Renal cortical epithelial cell (primary cell): Measurements from ENCODE around the gene SLC24A3. TPM values are rescaled to one million over a fixed set of nuclear protein-coding genes. Genes with fewer than 3 reads are reported as not detected.
A peak's percentile ranks its signal among the peaks of the same experiment; 100 is the strongest.

ENCODE experiments used
- DNase-seq: peaks from one replicate; pipeline ENCODE4 v3.0.0-alpha.2; 2011; ENCODE audit warnings: low read depth
- total RNA-seq: library from RNA; depleted of rRNA; stranded (reverse); fragments of >200 nt; gene quantifications from 2 replicates; pipeline ENCODE4 v1.2.3, GENCODE V29; 2014

Gene SLC24A3
- total RNA-seq, 1 donor from 2014 or later: 0.10 TPM

DNA sequence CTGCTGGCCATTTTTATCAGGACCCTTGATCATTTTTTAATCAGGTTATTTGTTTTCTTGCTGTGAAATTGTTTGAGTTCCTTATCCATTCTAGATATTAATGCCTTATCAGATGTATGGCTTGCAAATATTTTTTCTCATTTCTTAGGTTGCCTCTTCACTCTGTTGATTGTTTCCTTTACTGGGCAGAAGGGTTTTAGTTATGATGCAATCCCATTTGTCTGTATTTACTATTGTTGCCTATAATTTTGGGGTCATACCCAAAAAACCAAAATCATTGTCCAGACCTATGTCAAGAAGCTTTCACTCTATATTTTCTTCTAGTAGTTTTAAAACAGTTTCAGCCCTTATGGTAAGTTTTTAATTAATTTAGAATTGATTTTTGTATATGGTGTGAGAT is 172.5 kb downstream of the SLC24A3 start:
- DNase-seq: no peak

DNA sequence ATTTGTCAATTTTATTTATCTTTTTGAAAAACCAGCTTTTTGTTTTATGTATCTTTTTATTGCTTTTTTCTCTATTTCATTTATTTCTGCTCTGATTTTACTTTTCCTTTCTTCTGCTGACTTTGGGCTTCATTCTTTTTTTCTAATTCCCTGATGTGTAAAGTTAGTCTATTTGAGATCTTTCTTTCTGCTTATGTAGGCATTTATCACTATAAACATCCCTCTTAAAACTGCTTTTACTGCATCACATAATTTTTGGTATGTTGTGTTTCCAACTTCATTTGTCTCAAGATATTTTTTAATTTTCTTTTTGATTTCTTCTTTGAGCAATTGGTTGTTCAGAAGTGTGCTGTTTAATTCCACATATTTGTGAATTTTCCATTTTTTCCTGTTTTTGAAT is 174.8 kb downstream of the SLC24A3 start:
- no peak for DNase-seq

DNA sequence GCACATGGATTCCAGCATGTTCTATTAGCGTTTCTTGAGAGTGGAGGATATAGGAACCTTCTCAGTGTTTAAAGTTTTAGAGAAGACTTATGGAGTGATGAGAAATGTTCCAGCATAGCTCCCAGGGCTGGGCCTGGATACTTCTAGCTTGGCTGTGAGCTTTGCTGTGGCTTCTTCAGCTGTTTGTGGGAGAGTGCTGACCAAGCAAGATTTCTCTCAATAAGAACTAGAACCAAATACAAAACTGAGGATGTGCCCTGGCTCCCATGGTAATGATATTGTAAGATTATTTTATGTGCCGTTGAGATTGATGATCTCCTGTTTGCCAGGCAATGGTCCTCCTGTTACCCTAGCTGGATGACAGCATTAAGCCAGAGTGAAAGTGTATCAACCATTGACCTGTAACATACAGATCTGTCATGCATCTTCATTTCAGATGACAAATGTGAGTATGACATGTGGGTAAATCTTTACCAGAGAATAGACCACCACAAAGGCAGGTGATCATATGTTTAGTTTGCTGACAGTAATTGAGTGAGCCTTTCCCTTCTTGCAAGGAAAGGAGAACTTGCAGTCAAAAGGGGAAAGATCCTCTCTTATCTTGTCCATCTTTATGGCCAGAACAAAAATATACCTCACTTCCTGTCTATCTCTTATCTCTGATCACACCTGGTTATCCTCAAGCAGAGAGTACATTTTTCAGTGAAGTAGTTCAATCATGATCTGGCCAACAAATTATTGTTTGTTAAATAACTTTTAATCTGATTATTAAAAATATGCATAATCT is 180.1 kb downstream of the SLC24A3 start:
- DNase-seq: no peak

DNA sequence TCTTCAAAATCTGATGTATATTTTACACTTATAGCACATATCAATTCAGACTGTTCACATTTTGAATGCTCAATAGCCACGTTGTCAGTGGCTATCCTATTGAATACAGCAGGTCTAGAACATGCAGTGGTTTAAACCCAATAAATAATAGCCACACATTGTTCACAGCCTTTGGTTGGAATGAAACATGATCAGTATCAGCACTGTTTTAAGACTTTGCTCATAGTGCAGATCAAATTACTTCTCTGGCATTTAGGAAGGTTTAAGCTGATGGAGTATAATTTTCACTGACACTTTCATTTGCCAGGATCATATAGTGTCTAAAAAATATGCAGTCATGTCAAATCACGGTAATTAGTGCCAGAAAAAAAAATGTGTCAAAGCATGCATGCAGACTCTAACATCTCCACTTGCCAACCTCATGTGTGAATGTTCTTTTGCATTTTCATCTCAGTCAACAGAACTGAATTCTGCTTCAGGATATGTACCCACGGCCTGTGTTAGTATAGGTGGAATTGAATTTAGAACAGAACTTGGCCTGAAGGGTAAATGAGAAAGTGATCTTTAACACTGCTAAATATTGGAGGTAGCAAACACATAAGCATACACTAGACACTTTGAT is 184.1 kb downstream of the SLC24A3 start:
- no peak for DNase-seq

DNA sequence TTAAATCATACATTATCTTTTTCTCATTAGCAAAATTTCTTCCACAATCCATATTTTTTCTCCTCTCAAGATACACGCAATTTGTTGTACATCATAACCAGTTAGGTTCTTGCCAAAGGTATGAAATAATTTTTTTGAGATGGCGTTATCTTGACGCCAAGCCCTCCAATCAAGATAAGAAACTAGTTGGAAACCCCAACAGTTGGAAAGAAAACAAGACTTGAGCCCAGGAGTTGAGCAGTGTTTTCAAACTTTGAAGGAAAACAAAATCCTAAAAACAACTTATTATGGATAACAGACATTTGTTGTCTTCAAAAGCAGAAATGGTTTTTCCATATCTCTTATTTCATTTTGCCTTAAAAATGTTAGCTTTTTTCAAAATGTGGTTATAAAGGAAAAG is 184.8 kb downstream of the SLC24A3 start:
- no peak for DNase-seq

DNA sequence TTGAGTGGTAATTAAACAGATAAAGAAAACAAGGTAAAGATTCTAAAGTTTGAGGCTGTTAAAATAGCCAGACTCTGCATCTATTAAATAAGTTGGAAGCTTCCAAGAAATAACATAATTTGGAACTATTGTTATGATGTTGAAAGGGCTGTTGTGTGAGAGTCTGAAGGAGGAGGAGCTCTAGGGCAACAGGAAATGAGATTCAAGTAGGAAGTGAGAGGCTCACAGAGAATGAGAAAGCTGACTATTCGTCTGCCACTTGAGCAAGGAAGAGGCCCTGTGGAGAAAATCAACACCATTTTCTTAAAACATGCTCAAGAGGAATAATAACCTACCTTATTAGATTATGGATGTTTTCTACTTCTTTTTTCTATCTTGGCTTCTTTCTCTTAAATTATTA is 185.2 kb downstream of the SLC24A3 start:
- no peak for DNase-seq

DNA sequence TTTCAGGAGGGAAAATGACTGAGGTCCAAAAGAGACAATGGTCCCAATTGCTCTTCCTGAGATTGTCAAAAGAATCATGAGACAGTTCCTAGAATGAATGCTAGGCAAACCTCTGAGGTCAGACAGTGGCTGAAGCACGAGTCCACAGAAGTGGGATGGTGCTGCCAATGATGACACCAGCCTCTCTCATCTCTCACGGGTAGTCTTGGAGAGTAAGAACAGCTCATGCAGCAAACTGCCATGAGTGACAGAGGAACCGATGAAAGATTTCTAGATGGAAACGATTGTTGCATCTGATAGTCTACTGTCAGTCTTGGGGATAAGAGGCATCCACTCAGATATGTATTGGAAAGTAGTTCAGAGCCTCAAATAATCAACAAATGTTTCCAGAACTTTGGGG is 188.7 kb downstream of the SLC24A3 start:
- DNase-seq: no peak

DNA sequence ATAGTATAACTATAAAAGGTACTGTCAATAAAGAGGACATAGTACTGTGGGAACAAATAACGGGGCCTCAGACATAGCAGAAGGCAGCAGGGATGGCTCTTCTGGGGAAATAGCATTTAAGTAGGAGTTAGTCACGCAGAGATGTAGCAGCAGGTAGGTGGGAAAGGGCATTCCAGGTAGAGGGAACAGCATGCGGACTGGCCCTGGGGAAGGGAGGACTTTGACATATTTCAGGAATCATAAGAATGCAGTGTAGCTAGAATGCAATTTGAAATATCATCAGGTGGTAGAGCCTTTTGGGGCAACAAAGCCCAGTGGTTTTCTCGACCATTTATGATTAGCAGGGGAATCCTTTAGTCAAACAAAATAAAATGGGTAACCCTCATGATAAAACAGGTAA is 191.1 kb downstream of the SLC24A3 start:
- DNase-seq: no peak

DNA sequence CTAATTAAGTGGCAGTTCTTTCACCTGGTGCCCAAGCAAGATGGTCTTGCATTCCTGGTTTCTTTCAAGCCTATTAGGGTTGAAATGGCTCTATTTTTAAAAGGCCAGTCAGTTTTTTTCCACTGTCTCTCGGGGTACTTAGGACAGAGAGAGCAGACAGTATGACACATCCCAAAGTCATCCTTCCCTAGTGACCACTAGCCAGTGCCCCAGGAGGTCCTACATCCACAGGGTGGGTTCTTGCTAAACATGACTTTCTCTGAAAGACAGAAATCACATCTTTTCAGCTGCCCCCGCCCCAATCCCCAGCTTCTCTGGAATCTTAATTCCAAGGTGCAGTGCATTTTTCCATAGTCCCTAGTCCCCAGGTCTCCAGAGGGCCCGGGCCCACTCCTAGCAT is 192.4 kb downstream of the SLC24A3 start:
- no peak for DNase-seq

DNA sequence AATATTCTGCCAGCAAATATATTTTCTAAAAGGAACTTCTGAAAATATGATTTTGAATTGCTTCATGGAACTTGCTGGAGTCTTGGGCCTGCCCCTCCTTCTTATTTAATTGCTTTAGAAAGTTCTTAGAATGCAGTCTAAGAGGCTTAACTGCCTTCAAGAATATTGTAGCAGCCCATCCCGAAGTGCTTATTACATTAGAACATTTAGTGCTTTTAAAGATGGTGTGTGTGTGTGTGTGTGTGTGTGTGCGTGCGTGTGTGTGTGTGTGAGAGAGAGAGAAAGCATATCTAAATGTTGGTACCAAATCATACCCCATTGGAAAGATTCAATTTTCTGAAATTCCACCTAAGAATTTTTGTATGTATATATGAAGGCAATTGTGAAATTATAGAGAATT is 193.5 kb downstream of the SLC24A3 start:
- no peak for DNase-seq

DNA sequence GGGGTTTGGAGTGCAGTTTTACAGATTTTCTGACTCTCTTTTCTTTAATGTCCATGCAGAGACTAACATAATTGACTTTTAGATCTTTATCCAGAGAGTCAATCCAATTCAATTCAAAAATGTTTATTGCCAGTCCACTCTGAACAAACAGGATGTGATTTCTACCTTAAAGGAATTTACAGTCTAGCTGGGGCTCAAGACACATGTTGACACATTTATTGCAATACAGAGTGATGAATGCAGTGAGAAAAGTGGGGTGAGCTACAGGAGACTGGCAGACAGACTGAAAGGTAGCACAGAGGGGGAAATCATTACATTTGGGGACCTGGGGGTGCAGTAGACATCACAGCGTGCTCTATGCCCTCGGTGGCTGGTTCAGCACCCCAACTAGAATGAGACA is 193.9 kb downstream of the SLC24A3 start:
- no peak for DNase-seq

DNA sequence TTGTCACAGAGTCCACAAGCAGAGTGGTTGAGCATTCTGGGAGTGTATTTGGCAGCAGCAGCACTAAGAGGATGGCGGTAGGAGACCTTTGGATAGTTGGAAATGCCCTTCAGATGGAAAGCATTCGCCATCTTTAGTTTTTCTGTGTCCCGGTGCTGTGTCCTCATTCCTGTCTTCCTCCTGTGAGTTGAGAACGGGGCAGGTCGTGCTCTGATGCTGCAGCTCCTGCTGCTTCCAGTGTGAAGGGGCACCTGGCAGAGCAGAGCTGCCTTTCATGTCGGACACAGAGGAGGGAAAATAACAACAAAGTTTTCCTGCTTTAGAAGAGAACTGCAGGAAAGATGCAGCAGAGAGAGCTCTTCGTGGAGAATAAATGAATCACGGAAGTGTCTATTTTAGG is 194.8 kb downstream of the SLC24A3 start:
- no peak for DNase-seq

DNA sequence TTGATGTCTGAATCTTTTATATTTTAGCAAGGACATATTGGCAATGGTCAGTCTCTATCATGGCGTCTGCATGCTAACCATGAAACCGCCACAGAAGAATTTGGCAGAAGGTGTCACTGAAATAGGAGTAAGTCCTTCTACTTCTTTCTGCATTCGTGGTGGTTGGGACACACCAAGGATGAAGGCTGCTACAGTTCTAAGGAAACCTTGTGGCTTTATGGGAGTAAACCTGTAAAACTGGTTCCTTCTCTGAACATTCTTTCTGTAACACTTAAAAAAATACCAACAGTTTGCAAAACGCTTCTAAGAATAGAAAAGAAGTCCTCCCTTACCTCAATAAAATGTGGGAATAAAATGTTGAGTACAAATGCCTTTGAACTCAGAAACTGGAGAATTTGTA is 195.3 kb downstream of the SLC24A3 start:
- DNase-seq: peak; percentile 13

DNA sequence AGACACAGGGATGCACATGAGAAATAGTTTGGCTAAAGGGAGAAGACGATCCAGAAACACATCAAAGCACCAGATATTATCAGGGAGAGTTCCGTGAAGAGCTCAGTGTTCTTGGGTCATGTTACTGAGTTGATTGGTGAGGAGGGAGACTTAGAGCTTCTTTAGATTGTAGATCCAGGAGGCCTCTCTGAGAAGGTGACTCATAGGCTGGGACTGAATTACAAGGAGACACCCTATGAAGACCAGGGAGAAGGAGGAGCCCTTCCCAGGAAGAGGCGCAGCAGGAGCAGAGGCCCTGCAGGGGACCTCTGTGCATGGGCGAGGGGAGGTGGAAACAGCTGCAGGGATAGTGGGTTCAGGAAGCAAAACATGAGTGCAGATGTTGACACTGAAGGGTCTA is 196.5 kb downstream of the SLC24A3 start:
- no peak for DNase-seq

DNA sequence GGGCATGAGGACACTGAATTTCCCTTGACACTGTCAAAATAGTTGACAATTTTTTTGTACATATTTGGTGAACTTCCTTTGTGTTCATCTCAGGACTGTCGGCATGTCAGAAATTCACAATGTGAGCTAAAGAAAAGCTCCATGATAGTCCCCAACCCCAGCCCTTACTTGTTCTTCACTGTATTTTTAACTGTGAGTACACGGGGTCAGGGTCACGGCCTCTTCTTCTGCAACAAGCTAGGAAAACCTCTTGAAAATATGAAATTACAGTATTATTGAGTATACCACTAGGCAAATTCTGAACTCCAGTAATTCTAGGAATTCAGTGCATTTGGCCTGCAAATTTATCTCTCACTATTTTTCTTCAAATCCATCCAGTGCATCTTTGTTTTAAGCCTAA is 199.4 kb downstream of the SLC24A3 start:
- no peak for DNase-seq

DNA sequence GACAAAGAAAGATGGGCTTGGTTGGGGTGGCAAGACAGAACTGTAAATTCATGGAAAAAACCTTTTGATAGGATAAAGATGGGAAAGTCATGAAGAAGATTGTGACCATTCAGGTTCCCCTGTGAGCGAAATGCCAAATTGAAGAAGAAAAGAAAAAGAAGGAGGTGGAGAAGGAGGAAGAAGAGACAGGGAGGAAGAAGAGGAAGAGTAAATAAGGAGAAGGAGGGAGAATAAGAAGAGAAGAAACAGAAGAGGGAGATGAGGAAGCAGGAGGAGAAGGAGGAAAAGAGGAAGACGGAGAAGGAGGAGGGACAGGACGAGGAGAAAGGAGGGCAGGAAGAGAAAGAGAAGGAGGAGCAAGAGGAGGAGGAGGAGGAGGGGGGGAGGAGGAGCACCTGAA is 199.8 kb downstream of the SLC24A3 start:
- DNase-seq: no peak

DNA sequence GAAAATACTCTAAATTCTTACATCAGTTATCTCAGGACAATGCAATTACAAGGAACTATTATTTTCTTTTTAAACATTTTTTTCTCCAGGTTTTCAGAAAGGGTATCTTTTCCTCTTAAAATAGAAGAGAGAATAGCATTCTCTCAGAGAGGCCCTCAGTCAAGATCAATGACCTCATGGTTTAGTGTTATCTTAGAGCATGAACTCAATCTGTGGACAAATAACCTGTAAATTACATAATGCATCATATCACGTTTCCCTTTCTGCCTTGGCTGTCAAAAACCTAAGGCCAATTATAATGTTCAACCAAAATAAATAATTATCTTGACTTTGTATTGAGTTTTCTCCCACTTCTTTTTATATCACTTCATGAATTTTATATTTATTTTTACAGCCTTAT is 202.2 kb downstream of the SLC24A3 start:
- no peak for DNase-seq

DNA sequence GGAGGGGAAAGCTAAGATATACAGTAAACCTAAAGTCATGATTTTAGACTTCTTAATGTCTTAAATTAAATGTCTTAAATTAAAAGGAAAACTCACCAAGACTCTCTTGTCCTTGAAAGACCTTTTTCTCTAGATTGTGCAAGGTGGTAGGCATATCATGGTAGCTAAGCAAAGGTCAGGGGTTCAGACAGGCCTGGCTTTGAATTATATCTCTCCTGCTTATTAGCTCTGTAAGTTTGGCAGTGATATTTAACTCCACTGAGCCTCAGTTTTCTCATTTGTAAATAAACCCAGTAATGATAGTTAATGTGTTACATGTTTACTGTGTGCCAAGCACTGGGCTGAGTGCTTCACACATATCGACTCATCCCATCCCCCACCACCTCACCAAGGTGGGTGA is 203.3 kb downstream of the SLC24A3 start:
- no peak for DNase-seq

DNA sequence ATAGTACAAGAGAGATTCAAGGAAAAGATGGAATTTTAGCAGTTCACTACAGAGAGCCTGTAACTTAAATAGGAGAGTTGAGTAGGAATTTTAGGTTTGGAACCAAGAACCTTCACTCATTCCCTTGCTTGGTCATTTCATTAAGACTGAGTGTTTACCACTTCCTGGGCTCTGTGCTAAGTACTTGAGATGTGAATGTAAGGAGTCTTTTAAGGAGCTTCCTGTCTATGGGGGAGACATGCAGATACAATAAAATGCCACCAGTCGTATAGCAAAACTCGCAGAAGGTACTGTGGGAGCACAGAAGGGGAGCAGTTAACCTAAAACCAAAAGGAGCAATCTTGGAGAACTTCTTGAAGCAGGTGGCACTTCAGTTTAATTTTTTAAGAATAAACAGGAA is 204.2 kb downstream of the SLC24A3 start:
- DNase-seq: no peak

DNA sequence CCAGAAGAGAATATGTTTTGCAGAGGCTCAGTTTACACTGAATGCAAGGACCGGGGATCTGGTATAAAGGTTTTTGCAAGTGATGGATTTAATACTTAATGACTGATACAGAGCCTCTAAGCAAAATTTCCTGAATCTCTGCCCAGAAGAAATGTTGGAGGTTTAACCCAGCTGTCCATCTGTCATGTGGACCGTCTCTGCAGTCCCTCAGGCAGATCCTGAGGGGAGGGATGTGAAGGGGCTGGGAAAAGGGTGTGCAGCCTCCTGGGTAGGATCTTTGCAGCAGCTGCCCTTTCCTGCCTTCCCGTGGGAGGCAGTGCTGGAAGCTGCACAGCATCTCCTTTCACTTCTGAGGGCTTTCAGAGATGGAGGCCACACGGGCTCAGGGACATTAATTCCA is 207.0 kb downstream of the SLC24A3 start:
- DNase-seq: no peak

DNA sequence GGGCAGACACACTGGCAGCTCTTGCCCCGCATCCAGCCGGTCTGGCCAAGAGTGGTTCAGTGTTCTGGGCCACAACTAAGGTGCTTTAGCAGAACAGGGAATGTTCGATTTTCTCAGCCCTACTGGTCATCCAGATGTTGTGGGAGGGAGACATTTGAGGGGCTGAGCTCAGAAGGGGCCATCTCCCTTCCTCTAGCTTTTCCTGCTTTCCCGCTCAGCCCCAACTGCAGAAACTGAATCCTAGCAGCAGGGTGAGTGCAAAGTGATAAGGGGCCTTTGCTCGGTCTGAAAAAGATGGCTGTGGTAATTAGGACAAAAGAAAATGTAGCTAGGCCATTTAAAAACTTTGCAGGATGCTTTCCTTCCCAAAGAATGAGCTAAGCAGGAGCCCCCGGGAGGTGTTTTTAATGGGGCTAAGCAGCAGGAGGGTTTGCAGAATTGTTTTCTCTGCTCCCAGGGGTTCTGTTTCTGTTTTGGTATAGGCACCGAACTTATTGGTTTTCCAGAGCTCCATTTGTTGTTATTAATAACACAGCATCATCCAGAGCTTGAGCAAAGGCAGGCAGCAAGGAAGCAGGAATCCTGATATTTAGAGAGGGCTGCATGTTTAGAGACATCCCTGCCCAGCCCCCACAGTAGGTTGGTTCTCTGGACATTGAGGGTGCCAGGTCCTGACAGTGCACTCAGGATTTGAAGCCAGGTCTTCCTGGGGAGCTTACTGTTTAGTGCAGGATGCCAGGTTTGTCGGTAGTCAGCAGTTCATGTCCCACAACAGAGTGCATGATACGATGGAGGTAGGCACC is 210.9 kb downstream of the SLC24A3 start:
- no peak for DNase-seq

DNA sequence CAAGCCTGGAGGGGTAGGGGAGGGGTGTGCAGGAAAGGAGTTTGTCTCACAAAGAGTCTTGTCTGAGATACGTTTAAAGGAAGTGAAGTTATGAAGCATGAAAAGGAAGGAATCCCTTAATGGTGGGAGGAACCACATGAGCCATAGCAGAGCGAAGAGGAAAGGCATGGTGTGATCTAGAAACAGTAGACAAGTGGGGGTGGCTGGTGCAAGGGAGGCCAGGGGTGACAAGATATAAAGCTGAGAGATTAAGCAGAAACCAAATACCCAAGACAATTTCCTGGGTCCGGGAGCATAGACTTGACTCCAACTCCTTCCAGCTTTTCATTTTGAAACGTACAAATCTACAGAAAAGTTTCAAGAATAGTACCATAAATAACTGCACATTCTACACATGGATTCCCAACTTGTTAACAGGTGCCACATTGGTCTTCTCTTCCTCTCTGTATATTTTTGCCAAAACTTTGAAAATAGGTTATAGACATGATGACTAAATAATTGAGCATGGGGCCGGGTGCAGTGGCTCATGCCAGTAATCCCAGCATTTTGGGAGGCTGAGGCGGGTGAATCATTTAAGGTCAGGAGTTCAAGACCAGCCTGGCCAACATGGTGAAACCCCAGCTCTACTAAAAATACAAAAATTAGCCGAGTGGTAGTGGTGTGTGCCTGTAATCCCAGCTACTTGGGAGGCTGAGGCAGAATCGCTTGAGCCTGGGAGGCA is 211.6 kb downstream of the SLC24A3 start:
- no peak for DNase-seq
